Liver (tissue), 9 donors: ENCODE data around the gene PIP4K2C. TPM values are rescaled to one million over a fixed set of nuclear protein-coding genes. Genes with fewer than 3 reads are reported as not detected.

ENCODE experiments used
- DNase-seq: peaks from one replicate; pipeline ENCODE4 v3.0.0-alpha.2; 2017; ENCODE audit warnings: low spot score
- H3K27ac ChIP-seq, 2 donors: one replicate each; pipeline ENCODE4 v1.7.0; 2013; ENCODE audit warnings: inconsistent platforms in 2 of 2, low read length in 2 of 2, control low read depth in 1 of 2, low read depth in 1 of 2, mild to moderate bottlenecking in 1 of 2
- H3K27me3 ChIP-seq, 4 donors: one replicate each; pipeline versions ENCODE4 v1.6.1 to v1.7.0; 2013; ENCODE audit warnings: low read length in 3 of 4, inconsistent platforms in 1 of 4, mild to moderate bottlenecking in 1 of 4, moderate library complexity in 1 of 4; ENCODE audit not compliant: control insufficient read depth in 4 of 4, insufficient read depth in 4 of 4
- H3K36me3 ChIP-seq, 4 donors: one replicate each; pipeline versions ENCODE4 v1.6.1 to v1.7.0; 2013; ENCODE audit warnings: low read length in 3 of 4, mild to moderate bottlenecking in 3 of 4, low read depth in 1 of 4, moderate library complexity in 1 of 4; ENCODE audit not compliant: control insufficient read depth in 4 of 4, insufficient read depth in 3 of 4
- H3K4me1 ChIP-seq, 4 donors: one replicate each; pipeline versions ENCODE4 v1.6.1 to v1.7.0; 2013; ENCODE audit warnings: low read length in 3 of 4, mild to moderate bottlenecking in 3 of 4, moderate library complexity in 1 of 4; ENCODE audit not compliant: control insufficient read depth in 4 of 4, insufficient read depth in 4 of 4
- H3K4me3 ChIP-seq, 3 donors: one replicate each; pipeline versions ENCODE4 v1.6.1 to v1.7.0; 2013; ENCODE audit warnings: low read length in 3 of 3, control low read depth in 1 of 3, low read depth in 1 of 3, mild to moderate bottlenecking in 1 of 3
- H3K9ac ChIP-seq, 2 donors: one replicate each; pipeline ENCODE4 v1.7.0; 2013; ENCODE audit warnings: low read length in 2 of 2, mild to moderate bottlenecking in 2 of 2, moderate library complexity in 2 of 2, control low read depth in 1 of 2, low read depth in 1 of 2
- H3K9me3 ChIP-seq, 4 donors: one replicate each; pipeline versions ENCODE4 v1.6.1 to v1.7.0; 2013; ENCODE audit warnings: low read length in 3 of 4; ENCODE audit not compliant: control insufficient read depth in 4 of 4
- ATF3 ChIP-seq: IDR thresholded peaks from 2 replicates; pipeline ENCODE4 v1.6.1; 2016; ENCODE audit warnings: antibody characterized with exemption
- CTCF ChIP-seq: fragments of 150-350 bp; IDR thresholded peaks from 2 replicates; pipeline ENCODE4 v1.5.1; 2017; ENCODE audit warnings: improper control_type of control experiment, low read depth, low read length; ENCODE audit not compliant: missing input control
- EGR1 ChIP-seq, 2 donors: IDR thresholded peaks; 2 replicates each; pipeline ENCODE4 v1.6.1; 2016 to 2018; ENCODE audit warnings: antibody characterized with exemption in 2 of 2, low read depth in 2 of 2
- FOXA1 ChIP-seq: IDR thresholded peaks from 2 replicates; pipeline ENCODE4 v1.6.1; 2016; ENCODE audit warnings: antibody characterized with exemption
- FOXA2 ChIP-seq: IDR thresholded peaks from 2 replicates; pipeline ENCODE4 v1.6.1; 2016; ENCODE audit warnings: antibody characterized with exemption
- GABPA ChIP-seq, 2 donors: IDR thresholded peaks in 1 of 2; conservative IDR thresholded peaks in 1 of 2; 2 replicates each; pipeline ENCODE4 v1.6.1; 2016; ENCODE audit warnings: antibody characterized with exemption in 2 of 2, mild to moderate bottlenecking in 1 of 2, moderate library complexity in 1 of 2
- HNF4A ChIP-seq, 2 donors: conservative IDR thresholded peaks; 2 replicates each; pipeline ENCODE4 v1.6.1; 2016; ENCODE audit warnings: antibody characterized with exemption in 2 of 2, mild to moderate bottlenecking in 2 of 2
- HNF4G ChIP-seq: IDR thresholded peaks from 2 replicates; pipeline ENCODE4 v1.6.1; 2016; ENCODE audit warnings: antibody characterized with exemption
- JUND ChIP-seq, 2 donors: IDR thresholded peaks; 2 replicates each; pipeline ENCODE4 v1.6.1; 2016; ENCODE audit warnings: antibody characterized with exemption in 2 of 2
- MAX ChIP-seq: IDR thresholded peaks from 2 replicates; pipeline ENCODE4 v1.6.1; 2016; ENCODE audit warnings: antibody characterized with exemption
- NR2F2 ChIP-seq: IDR thresholded peaks from 2 replicates; pipeline ENCODE4 v1.6.1; 2016; ENCODE audit warnings: antibody characterized with exemption
- RAD21 ChIP-seq, 2 donors: IDR thresholded peaks; 2 replicates each; pipeline ENCODE4 v1.6.1; 2016; ENCODE audit warnings: antibody characterized with exemption in 2 of 2, mild to moderate bottlenecking in 2 of 2
- REST ChIP-seq: IDR thresholded peaks from 2 replicates; pipeline ENCODE4 v1.6.1; 2016; ENCODE audit warnings: antibody characterized with exemption, mild to moderate bottlenecking
- RXRA ChIP-seq, 2 donors: IDR thresholded peaks; 2 replicates each; pipeline ENCODE4 v1.6.1; 2017 to 2018; ENCODE audit warnings: antibody characterized with exemption in 2 of 2, mild to moderate bottlenecking in 1 of 2
- SP1 ChIP-seq: IDR thresholded peaks from 2 replicates; pipeline ENCODE4 v1.6.1; 2018; ENCODE audit warnings: antibody characterized with exemption, mild to moderate bottlenecking
- TAF1 ChIP-seq: conservative IDR thresholded peaks from 2 replicates; pipeline ENCODE4 v1.6.1; 2016; ENCODE audit warnings: antibody characterized with exemption, mild to moderate bottlenecking
- YY1 ChIP-seq: IDR thresholded peaks from 2 replicates; pipeline ENCODE4 v1.6.1; 2016; ENCODE audit warnings: antibody characterized with exemption, mild to moderate bottlenecking
- ZBTB33 ChIP-seq: IDR thresholded peaks from 2 replicates; pipeline ENCODE4 v1.6.1; 2016; ENCODE audit warnings: antibody characterized with exemption
- WGBS: extraction: QIAGEN DNeasy Blood & Tissue Kit; methylation state at CpG from one replicate; pipeline ENCODE4 v1.1.7; 2013; 5-methylcytosine and 5-hydroxymethylcytosine counted together
- polyA plus RNA-seq, 2 donors: library from polyadenylated mRNA; stranded (reverse) in 1 of 2; unstranded in 1 of 2; fragments of 200-250 nt in 1 of 2; fragments of >200 nt in 1 of 2; fragmentation: Nextera tagmentation in 1 of 2; extraction: Ambion mirVana in 1 of 2; gene quantifications; one replicate each; pipeline versions ENCODE4 v1.2.1 to v1.2.3, GENCODE V29; 2013 to 2015
- total RNA-seq, 2 donors: library from RNA; depleted of rRNA; stranded (reverse); fragments of >200 nt; gene quantifications; one replicate each; pipeline ENCODE4 v1.2.3, GENCODE V29; 2014
- donor health status: healthy.
- donor health status: healthy.
- donor health status: healthy.
- donor health status: healthy.
- donor health status: healthy.

Gene PIP4K2C
- total and polyA plus RNA-seq, 4 donors, result 6.5 to 11.9 (median 9.4) TPM

GRCh38 chr12:57577981-57578758 is 12.8 kb upstream of the PIP4K2C start:
- peaks cover 0 to under 1% (median 0%) of the 10 kb centered on the region in 4 donors for H3K4me1 ChIP-seq
- no peak overlapping the region for H3K27ac ChIP-seq
- TF ChIP-seq YY1 (no peak), TAF1 (no peak), ATF3 (no peak), MAX (no peak), RXRA (IDR thresholded peaks at IDR 0.05) (no peak), HNF4A (conservative IDR thresholded peaks at IDR 0.05) (no peak), GABPA (IDR thresholded peaks at IDR 0.05 in 1 of 2, conservative IDR thresholded peaks at IDR 0.05 in 1 of 2) (no peak), ZBTB33 (no peak), FOXA1 (no peak), NR2F2 (no peak), SP1 (no peak), EGR1 (IDR thresholded peaks at IDR 0.05; ENCODE audit: low read depth in 2 of 2) (no peak), REST (no peak), HNF4G (no peak)
- no peak overlapping the region for H3K4me3 ChIP-seq
- DNase-seq, result no peak
- 87% methylated on average over 12 of the region's 12 CpGs for WGBS
- no peaks in the 10 kb centered on the region for H3K27me3 ChIP-seq
- no peak overlapping the region for H3K9ac ChIP-seq
- H3K36me3 ChIP-seq, result no peaks in the 10 kb centered on the region
- H3K9me3 ChIP-seq, result no peaks in the 10 kb centered on the region

GRCh38 chr12:57579011-57579410 is 12.0 kb upstream of the PIP4K2C start:
- Histone ChIP-seq H3K9me3 (no peaks in the 10 kb centered on the region), H3K4me3 (no peak overlapping the region), H3K4me1 (peaks cover 0 to 2% (median 0%) of the 10 kb centered on the region in 4 donors), H3K27ac (no peak overlapping the region), H3K27me3 (no peaks in the 10 kb centered on the region), H3K36me3 (no peaks in the 10 kb centered on the region), H3K9ac (no peak overlapping the region)
- TF ChIP-seq FOXA1 (no peak), ATF3 (no peak), ZBTB33 (no peak), CTCF (no peak), JUND (IDR thresholded peaks at IDR 0.05) (no peak), MAX (no peak), TAF1 (no peak), FOXA2 (no peak), EGR1 (IDR thresholded peaks at IDR 0.05; ENCODE audit: low read depth in 2 of 2) (no peak), NR2F2 (no peak), RAD21 (IDR thresholded peaks at IDR 0.05) (no peak)
- WGBS, result 89% methylated on average over 2 of the region's 2 CpGs
- DNase-seq, result no peak
